WTC11 (cell line): Measurements from ENCODE around the gene MITF. TPM values are rescaled to one million over a fixed set of nuclear protein-coding genes. Genes with fewer than 3 reads are reported as not detected.

Experiments
- ATAC-seq: fragments of 200-7000 bp; cut with Tn5 transposase; 2 replicates; pipeline ENCODE4 v1.10.0; 2021; ENCODE audit warnings: mild to moderate bottlenecking, moderate library complexity
- CTCF ChIA-PET: fragments of 300-600 bp; sonication (Branson Sonifier 250); formaldehyde crosslinking; loops from one replicate; lab custom pipeline; 2021; ENCODE audit warnings: antibody characterized with exemption; lab: Charles Lee
- POLR2A ChIA-PET: fragments of 350-600 bp; sonication (Branson Sonifier 250); formaldehyde crosslinking; loops from one replicate; lab custom pipeline; 2021; ENCODE audit warnings: antibody characterized with exemption; lab: Charles Lee
- DNase-seq: peaks from one replicate; pipeline ENCODE4 v3.0.0; 2021; ENCODE audit warnings: low spot score
- H3K27ac Mint-ChIP-seq: 2 replicates; pipeline ENCODE4 v1.8.0; 2021; ENCODE audit warnings: mixed read lengths
- H3K27me3 Mint-ChIP-seq: 2 replicates; pipeline ENCODE4 v1.8.0; 2021; ENCODE audit warnings: low read depth, mild to moderate bottlenecking, moderate library complexity, mixed read lengths
- H3K36me3 Mint-ChIP-seq: 2 replicates; pipeline ENCODE4 v1.8.0; 2021; ENCODE audit warnings: mixed read lengths
- H3K4me1 Mint-ChIP-seq: 2 replicates; pipeline ENCODE4 v1.8.0; 2022; ENCODE audit warnings: mixed read lengths
- H3K4me3 Mint-ChIP-seq: 2 replicates; pipeline ENCODE4 v1.8.0; 2021; ENCODE audit warnings: mild to moderate bottlenecking, moderate library complexity, mixed read lengths
- H3K9me3 Mint-ChIP-seq: 2 replicates; pipeline ENCODE4 v1.8.0; 2021; ENCODE audit warnings: mixed read lengths
- ESRRA ChIP-seq: sonication (generic); formaldehyde crosslinking; IDR thresholded peaks from 2 replicates; pipeline ENCODE4 v1.8.1; 2022; ENCODE audit warnings: mild to moderate bottlenecking, missing genetic modification reagents, borderline replicate concordance
- GRHL2 ChIP-seq: fragments of 250-450 bp; sonication (Bioruptor Pico); IDR thresholded peaks from 2 replicates; pipeline ENCODE4 v1.8.0; 2022; ENCODE audit warnings: mild to moderate bottlenecking, moderate library complexity; ENCODE audit not compliant: insufficient replicate concordance, severe bottlenecking
- MAX ChIP-seq: sonication (generic); formaldehyde crosslinking; IDR thresholded peaks from 2 replicates; pipeline ENCODE4 v1.8.0; 2022; ENCODE audit warnings: mild to moderate bottlenecking, missing genetic modification reagents
- PRDM15 ChIP-seq: sonication (generic); formaldehyde crosslinking; IDR thresholded peaks from 2 replicates; pipeline ENCODE4 v1.8.0; 2022; ENCODE audit warnings: missing genetic modification reagents
- PRRX2 ChIP-seq: fragments of 250-450 bp; sonication (Bioruptor Pico); IDR thresholded peaks from 2 replicates; pipeline ENCODE4 v1.8.0; 2021; ENCODE audit warnings: mild to moderate bottlenecking
- ZNF317 ChIP-seq: sonication (generic); formaldehyde crosslinking; IDR thresholded peaks from 2 replicates; pipeline ENCODE4 v1.8.1; 2023; ENCODE audit warnings: low read depth, mild to moderate bottlenecking, moderate library complexity, missing genetic modification reagents, borderline replicate concordance
- ZNF423 ChIP-seq: fragments of 250-450 bp; sonication (Bioruptor Pico); IDR thresholded peaks from 2 replicates; pipeline ENCODE4 v2.1.2; 2022; ENCODE audit warnings: mild to moderate bottlenecking, moderate library complexity
- total RNA-seq: library from RNA; stranded (reverse); gene quantifications from 3 replicates; pipeline ENCODE4 v1.2.3, GENCODE V29; 2021
- TF ChIP-seq, protein P1 (sequence below): sonication (generic); formaldehyde crosslinking; IDR thresholded peaks from 2 replicates; pipeline ENCODE4 v1.8.0; 2022; ENCODE audit warnings: mild to moderate bottlenecking, missing genetic modification reagents
- TF ChIP-seq, protein P2 (sequence below): fragments of 250-450 bp; sonication (Bioruptor Pico); IDR thresholded peaks from 2 replicates; pipeline ENCODE4 v1.9.0; 2021; ENCODE audit warnings: mild to moderate bottlenecking
- TF ChIP-seq, protein P3 (sequence below): sonication (generic); formaldehyde crosslinking; IDR thresholded peaks from 2 replicates; pipeline ENCODE4 v1.8.1; 2023; ENCODE audit warnings: mild to moderate bottlenecking, missing genetic modification reagents, borderline replicate concordance

MITF gene
- total RNA-seq, 1 experiment from 2014 or later, result 1.3 TPM

DNA sequence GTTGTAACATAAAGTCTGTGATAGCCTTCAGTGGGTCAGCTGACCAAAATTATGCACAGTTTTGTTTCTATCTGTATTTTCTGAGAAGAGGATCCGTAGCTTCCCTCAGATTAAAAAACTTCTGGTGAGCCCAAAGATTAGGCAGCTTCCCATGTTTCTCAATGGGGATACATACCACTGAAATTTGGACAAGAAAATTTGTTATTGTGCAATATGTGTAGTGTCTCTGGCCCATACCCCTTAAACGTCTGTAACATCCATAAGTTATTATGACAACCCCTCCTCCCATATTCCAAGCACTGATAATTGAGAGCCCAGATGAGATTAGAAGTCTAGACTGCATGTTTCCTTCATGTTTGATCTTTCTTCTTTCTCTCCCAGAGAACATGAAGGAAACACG, 1.9 kb upstream of the MITF start:
- Mint-ChIP-seq H3K4me1 (peaks cover 20% of the 10 kb centered on the region), H3K9me3 (no peaks in the 10 kb centered on the region), H3K4me3 (no peak overlapping the region), H3K27me3 (peaks cover 63% of the 10 kb centered on the region), H3K27ac (no peak overlapping the region), H3K36me3 (no peaks in the 10 kb centered on the region)
- TF ChIP-seq MAX (no peak), ZNF317 (CRISPR knock-in tag) (no peak), PRRX2 (CRISPR knock-in tag) (no peak), GRHL2 (no peak), PRDM15 (CRISPR knock-in tag) (no peak)
- TF ChIP-seq, protein P1, sequence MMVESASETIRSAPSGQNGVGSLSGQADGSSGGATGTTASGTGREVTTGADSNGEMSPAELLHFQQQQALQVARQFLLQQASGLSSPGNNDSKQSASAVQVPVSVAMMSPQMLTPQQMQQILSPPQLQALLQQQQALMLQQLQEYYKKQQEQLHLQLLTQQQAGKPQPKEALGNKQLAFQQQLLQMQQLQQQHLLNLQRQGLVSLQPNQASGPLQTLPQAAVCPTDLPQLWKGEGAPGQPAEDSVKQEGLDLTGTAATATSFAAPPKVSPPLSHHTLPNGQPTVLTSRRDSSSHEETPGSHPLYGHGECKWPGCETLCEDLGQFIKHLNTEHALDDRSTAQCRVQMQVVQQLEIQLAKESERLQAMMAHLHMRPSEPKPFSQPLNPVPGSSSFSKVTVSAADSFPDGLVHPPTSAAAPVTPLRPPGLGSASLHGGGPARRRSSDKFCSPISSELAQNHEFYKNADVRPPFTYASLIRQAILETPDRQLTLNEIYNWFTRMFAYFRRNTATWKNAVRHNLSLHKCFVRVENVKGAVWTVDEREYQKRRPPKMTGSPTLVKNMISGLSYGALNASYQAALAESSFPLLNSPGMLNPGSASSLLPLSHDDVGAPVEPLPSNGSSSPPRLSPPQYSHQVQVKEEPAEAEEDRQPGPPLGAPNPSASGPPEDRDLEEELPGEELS (CRISPR knock-in tag), result no peak
- DNase-seq (no peak), ATAC-seq (no peak)
- POLR2A ChIA-PET, result no interaction called here
- CTCF ChIA-PET, result no interaction called here

DNA sequence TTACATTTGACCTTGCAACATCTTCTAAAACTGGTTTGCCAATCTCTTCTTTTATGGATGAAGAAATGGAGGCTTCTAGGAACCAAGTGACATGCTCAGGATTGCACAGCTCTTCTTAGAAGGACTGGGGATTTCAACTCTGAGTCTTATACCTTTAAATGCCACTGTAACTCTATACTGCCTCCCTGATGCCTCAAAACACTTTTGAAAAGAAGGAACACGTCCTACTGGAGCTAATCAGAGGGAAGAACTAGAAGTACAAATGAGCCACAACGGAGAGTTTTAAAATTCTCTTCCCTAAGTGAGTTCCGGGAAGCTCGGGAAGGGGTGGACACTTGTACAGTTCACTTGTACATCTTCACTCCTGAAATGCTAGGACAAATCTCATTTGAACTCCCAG, 949 bp upstream of the MITF start:
- Mint-ChIP-seq H3K36me3 (no peaks in the 10 kb centered on the region), H3K4me1 (peaks cover 20% of the 10 kb centered on the region), H3K27me3 (peaks cover 63% of the 10 kb centered on the region), H3K27ac (no peak overlapping the region), H3K4me3 (peak overlapping the region; percentile 71), H3K9me3 (no peaks in the 10 kb centered on the region)
- DNase-seq (no peak), ATAC-seq (no peak)
- CTCF ChIA-PET, result interaction anchor here (1.9 kb wide), 1 partner anchor 48 kb away, joined by 11 read pairs; no protein-coding TSS in a partner anchor
- POLR2A ChIA-PET, result no interaction called here
- TF ChIP-seq, protein P2, sequence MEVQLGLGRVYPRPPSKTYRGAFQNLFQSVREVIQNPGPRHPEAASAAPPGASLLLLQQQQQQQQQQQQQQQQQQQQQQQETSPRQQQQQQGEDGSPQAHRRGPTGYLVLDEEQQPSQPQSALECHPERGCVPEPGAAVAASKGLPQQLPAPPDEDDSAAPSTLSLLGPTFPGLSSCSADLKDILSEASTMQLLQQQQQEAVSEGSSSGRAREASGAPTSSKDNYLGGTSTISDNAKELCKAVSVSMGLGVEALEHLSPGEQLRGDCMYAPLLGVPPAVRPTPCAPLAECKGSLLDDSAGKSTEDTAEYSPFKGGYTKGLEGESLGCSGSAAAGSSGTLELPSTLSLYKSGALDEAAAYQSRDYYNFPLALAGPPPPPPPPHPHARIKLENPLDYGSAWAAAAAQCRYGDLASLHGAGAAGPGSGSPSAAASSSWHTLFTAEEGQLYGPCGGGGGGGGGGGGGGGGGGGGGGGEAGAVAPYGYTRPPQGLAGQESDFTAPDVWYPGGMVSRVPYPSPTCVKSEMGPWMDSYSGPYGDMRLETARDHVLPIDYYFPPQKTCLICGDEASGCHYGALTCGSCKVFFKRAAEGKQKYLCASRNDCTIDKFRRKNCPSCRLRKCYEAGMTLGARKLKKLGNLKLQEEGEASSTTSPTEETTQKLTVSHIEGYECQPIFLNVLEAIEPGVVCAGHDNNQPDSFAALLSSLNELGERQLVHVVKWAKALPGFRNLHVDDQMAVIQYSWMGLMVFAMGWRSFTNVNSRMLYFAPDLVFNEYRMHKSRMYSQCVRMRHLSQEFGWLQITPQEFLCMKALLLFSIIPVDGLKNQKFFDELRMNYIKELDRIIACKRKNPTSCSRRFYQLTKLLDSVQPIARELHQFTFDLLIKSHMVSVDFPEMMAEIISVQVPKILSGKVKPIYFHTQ (CRISPR knock-in tag), result no peak
- no peak for TF ChIP-seq ESRRA (CRISPR knock-in tag)
- TF ChIP-seq ZNF423, result no peak
- TF ChIP-seq ZNF317 (CRISPR knock-in tag), result no peak
- TF ChIP-seq, protein P3, sequence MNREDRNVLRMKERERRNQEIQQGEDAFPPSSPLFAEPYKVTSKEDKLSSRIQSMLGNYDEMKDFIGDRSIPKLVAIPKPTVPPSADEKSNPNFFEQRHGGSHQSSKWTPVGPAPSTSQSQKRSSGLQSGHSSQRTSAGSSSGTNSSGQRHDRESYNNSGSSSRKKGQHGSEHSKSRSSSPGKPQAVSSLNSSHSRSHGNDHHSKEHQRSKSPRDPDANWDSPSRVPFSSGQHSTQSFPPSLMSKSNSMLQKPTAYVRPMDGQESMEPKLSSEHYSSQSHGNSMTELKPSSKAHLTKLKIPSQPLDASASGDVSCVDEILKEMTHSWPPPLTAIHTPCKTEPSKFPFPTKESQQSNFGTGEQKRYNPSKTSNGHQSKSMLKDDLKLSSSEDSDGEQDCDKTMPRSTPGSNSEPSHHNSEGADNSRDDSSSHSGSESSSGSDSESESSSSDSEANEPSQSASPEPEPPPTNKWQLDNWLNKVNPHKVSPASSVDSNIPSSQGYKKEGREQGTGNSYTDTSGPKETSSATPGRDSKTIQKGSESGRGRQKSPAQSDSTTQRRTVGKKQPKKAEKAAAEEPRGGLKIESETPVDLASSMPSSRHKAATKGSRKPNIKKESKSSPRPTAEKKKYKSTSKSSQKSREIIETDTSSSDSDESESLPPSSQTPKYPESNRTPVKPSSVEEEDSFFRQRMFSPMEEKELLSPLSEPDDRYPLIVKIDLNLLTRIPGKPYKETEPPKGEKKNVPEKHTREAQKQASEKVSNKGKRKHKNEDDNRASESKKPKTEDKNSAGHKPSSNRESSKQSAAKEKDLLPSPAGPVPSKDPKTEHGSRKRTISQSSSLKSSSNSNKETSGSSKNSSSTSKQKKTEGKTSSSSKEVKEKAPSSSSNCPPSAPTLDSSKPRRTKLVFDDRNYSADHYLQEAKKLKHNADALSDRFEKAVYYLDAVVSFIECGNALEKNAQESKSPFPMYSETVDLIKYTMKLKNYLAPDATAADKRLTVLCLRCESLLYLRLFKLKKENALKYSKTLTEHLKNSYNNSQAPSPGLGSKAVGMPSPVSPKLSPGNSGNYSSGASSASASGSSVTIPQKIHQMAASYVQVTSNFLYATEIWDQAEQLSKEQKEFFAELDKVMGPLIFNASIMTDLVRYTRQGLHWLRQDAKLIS, result no peak
